Measurements from ENCODE around the gene CDKAL1. TPM values are rescaled to one million over a fixed set of nuclear protein-coding genes. Genes with fewer than 3 reads are reported as not detected.

Gene CDKAL1
- total and polyA plus RNA-seq, 4 donors, result 2.0 to 12.9 (median 6.7) TPM

DNA sequence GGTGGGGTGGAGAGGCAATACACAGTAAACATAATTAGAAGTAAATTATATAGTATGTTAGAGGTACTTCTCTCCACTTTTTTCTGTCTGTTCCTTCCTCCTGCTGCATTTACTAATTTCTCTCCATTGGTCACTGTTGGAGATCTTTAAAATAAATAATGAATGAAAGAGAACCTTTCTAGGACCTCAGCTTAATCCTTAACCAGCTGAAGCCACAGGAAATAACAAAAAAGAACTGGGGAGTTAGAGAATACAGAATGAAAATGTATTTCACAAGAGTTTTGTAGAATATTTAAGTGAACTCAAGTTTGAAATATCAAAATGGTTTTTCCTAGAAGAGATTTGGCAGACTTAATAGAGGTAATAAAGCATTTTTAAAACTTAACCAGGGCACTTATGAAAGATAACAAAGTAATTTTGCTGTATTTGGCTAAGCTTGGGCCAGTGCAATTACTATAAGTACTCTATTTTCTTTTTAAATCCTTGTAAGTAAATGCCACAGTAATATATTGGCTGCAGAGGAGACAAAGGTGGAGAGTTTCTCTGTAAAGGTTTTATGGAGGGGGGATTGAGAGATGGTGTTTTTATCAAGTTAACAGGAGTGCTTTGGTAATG is 405.0 kb downstream of the CDKAL1 start:
- DNase-seq (ENCODE audit: low spot score), result no peak
- Histone ChIP-seq H3K27ac (ENCODE audit: low read depth in 1 of 2, low read length in 2 of 2) (no peak overlapping the region), H3K4me1 (ENCODE audit: control insufficient read depth in 4 of 4, insufficient read depth in 4 of 4, low read length in 3 of 4) (peaks cover 0 to 2% (median 1%) of the 10 kb centered on the region in 4 donors), H3K36me3 (ENCODE audit: control insufficient read depth in 4 of 4, insufficient read depth in 3 of 4, low read depth in 1 of 4, low read length in 3 of 4) (no peaks in the 10 kb centered on the region), H3K9ac (ENCODE audit: low read depth in 1 of 2, low read length in 2 of 2) (no peak overlapping the region), H3K27me3 (ENCODE audit: control insufficient read depth in 4 of 4, insufficient read depth in 4 of 4, low read length in 3 of 4) (no peaks in the 10 kb centered on the region), H3K9me3 (ENCODE audit: control insufficient read depth in 4 of 4, low read length in 3 of 4) (no peaks in the 10 kb centered on the region), H3K4me3 (ENCODE audit: low read depth in 1 of 3, low read length in 3 of 3) (no peak overlapping the region)
- TF ChIP-seq FOXA1 (IDR thresholded peaks at IDR 0.05) (no peak), NR2F2 (IDR thresholded peaks at IDR 0.05) (no peak), CTCF (IDR thresholded peaks at IDR 0.05; ENCODE audit: low read depth, low read length, missing input control) (no peak), ZBTB33 (IDR thresholded peaks at IDR 0.05) (no peak), ATF3 (IDR thresholded peaks at IDR 0.05) (no peak), SP1 (IDR thresholded peaks at IDR 0.05) (no peak), JUND (IDR thresholded peaks at IDR 0.05) (no peak)
- TF ChIP-seq, protein P1, sequence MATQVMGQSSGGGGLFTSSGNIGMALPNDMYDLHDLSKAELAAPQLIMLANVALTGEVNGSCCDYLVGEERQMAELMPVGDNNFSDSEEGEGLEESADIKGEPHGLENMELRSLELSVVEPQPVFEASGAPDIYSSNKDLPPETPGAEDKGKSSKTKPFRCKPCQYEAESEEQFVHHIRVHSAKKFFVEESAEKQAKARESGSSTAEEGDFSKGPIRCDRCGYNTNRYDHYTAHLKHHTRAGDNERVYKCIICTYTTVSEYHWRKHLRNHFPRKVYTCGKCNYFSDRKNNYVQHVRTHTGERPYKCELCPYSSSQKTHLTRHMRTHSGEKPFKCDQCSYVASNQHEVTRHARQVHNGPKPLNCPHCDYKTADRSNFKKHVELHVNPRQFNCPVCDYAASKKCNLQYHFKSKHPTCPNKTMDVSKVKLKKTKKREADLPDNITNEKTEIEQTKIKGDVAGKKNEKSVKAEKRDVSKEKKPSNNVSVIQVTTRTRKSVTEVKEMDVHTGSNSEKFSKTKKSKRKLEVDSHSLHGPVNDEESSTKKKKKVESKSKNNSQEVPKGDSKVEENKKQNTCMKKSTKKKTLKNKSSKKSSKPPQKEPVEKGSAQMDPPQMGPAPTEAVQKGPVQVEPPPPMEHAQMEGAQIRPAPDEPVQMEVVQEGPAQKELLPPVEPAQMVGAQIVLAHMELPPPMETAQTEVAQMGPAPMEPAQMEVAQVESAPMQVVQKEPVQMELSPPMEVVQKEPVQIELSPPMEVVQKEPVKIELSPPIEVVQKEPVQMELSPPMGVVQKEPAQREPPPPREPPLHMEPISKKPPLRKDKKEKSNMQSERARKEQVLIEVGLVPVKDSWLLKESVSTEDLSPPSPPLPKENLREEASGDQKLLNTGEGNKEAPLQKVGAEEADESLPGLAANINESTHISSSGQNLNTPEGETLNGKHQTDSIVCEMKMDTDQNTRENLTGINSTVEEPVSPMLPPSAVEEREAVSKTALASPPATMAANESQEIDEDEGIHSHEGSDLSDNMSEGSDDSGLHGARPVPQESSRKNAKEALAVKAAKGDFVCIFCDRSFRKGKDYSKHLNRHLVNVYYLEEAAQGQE (IDR thresholded peaks at IDR 0.05), result no peak

DNA sequence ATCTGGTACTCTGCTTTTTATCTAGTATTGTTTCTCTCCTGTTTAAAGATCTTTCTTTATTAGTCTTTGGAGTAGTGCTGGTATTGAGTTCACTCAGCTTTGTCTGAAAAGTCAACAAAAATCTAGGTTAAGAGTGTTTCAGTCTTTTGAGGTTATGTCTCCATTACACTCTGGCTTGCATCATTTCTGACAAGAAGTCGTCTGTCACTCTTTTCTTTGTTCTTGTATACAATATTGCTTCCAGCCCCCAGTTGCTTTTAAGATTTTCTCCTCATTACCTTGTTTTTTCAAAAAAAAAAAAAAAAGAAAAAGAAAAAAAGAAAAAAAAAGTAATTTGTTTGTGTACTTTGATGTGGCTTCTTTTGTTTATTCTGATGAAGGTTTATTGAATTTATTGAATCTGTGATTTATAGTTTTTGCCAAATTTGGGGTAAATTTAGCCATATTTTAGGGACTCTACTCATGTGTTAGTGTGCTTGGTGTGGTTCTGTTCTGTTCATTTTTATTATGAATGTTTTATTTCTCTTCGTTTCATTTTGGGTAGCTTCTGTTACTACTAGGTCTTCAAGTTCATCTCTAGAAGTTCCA is 408.9 kb downstream of the CDKAL1 start:
- TF ChIP-seq GABPA (IDR thresholded peaks at IDR 0.05 in 1 of 2, conservative IDR thresholded peaks at IDR 0.05 in 1 of 2) (no peak), NR2F2 (IDR thresholded peaks at IDR 0.05) (no peak), FOXA2 (IDR thresholded peaks at IDR 0.05) (no peak), HNF4G (IDR thresholded peaks at IDR 0.05) (no peak)
- H3K9ac ChIP-seq (ENCODE audit: low read depth in 1 of 2, low read length in 2 of 2), result no peak overlapping the region
- WGBS, result 96% methylated on average over 2 of the region's 2 CpGs

More for the DNA sequence above, 408.9 kb downstream of the CDKAL1 start:
- Histone ChIP-seq H3K9me3 (ENCODE audit: control insufficient read depth in 4 of 4, low read length in 3 of 4) (no peaks in the 10 kb centered on the region), H3K4me3 (ENCODE audit: low read depth in 1 of 3, low read length in 3 of 3) (no peak overlapping the region), H3K36me3 (ENCODE audit: control insufficient read depth in 4 of 4, insufficient read depth in 3 of 4, low read depth in 1 of 4, low read length in 3 of 4) (no peaks in the 10 kb centered on the region), H3K4me1 (ENCODE audit: control insufficient read depth in 4 of 4, insufficient read depth in 4 of 4, low read length in 3 of 4) (peaks cover 0 to 2% (median 1%) of the 10 kb centered on the region in 4 donors), H3K27ac (ENCODE audit: low read depth in 1 of 2, low read length in 2 of 2) (no peak overlapping the region), H3K27me3 (ENCODE audit: control insufficient read depth in 4 of 4, insufficient read depth in 4 of 4, low read length in 3 of 4) (no peaks in the 10 kb centered on the region)
- no peak for DNase-seq (ENCODE audit: low spot score)

Measured in liver (tissue), 9 donors.